MCF 10A (cell line): Measurements from ENCODE around the gene CBLC. TPM values are rescaled to one million over a fixed set of nuclear protein-coding genes. Genes with fewer than 3 reads are reported as not detected.
A peak's percentile ranks its signal among the peaks of the same experiment; 100 is the strongest.

Experiments
- BruUV-seq: library from RNA; stranded (reverse); fragments of 400-500 nt; replicated peaks from 2 replicates; lab custom pipeline; 2021; lab: Mats Ljungman, UMichigan
- CTCF ChIA-PET: fragments of 300-600 bp; sonication (Branson Sonifier 250); formaldehyde crosslinking; extraction: SDS; loops from one replicate; lab custom pipeline; 2021; ENCODE audit warnings: antibody characterized with exemption, inconsistent platforms; lab: Yijun Ruan, JAX
- POLR2A ChIA-PET: fragments of 300-600, 350-650 bp; sonication (Branson Sonifier 250); formaldehyde crosslinking; extraction: SDS; loops from one replicate; lab custom pipeline; 2020; ENCODE audit warnings: antibody characterized with exemption, inconsistent platforms; lab: Yijun Ruan, JAX
- DNase-seq: peaks from one replicate; pipeline ENCODE4 v3.0.0-alpha.2; 2018; ENCODE audit not compliant: unreplicated experiment
- H3K27ac Mint-ChIP-seq: one replicate; pipeline ENCODE4 v1.8.0; 2022; ENCODE audit warnings: mild to moderate bottlenecking, low read depth, mixed read lengths; ENCODE audit not compliant: unreplicated experiment
- H3K27me3 Mint-ChIP-seq: one replicate; pipeline ENCODE4 v1.8.0; 2022; ENCODE audit warnings: mixed read lengths; ENCODE audit not compliant: insufficient read depth, unreplicated experiment
- H3K36me3 Mint-ChIP-seq: one replicate; pipeline ENCODE4 v1.8.0; 2022; ENCODE audit warnings: mild to moderate bottlenecking, moderate library complexity, mixed read lengths; ENCODE audit not compliant: insufficient read depth, unreplicated experiment
- H3K4me1 Mint-ChIP-seq: one replicate; pipeline ENCODE4 v1.8.0; 2022; ENCODE audit warnings: mixed read lengths; ENCODE audit not compliant: insufficient read depth, unreplicated experiment
- H3K4me3 Mint-ChIP-seq: one replicate; pipeline ENCODE4 v1.8.0; 2022; ENCODE audit warnings: mild to moderate bottlenecking, moderate library complexity, mixed read lengths; ENCODE audit not compliant: unreplicated experiment
- H3K9me3 Mint-ChIP-seq: one replicate; pipeline ENCODE4 v1.8.0; 2022; ENCODE audit warnings: mixed read lengths; ENCODE audit not compliant: unreplicated experiment
- CTCF ChIP-seq: fragments of 200-600 bp; IDR thresholded peaks from one replicate; pipeline ENCODE4 v1.8.0; 2022; ENCODE audit warnings: antibody characterized with exemption, mild to moderate bottlenecking; ENCODE audit not compliant: unreplicated experiment
- intact Hi-C: fragments of 100-400 bp; cut with micrococcal nuclease; formaldehyde crosslinking; loops from 2 replicates; pipeline ENCODE4 v1.14.1; 2022
- total RNA-seq: library from RNA; stranded (reverse); gene quantifications from 2 replicates; pipeline ENCODE4 v1.2.3, GENCODE V29; 2022

Gene CBLC
- total RNA-seq, 1 experiment from 2014 or later: 14.6 TPM

GRCh38 chr19:44746946-44747738 lies 30.5 kb upstream of the CBLC start:
- Mint-ChIP-seq H3K4me1 (peaks cover 58% of the 10 kb centered on the region), H3K27ac (no peak overlapping the region), H3K4me3 (peak overlapping the region; percentile 83), H3K9me3 (no peaks in the 10 kb centered on the region), H3K27me3 (no peaks in the 10 kb centered on the region), H3K36me3 (peaks cover 30% of the 10 kb centered on the region)
- ChIA-PET CTCF (interaction anchor here (0.7 kb wide), 1 partner anchor 24 kb away, joined by 3 read pairs; no protein-coding TSS in a partner anchor), POLR2A (interaction anchor here (0.6 to 1.1 kb wide), 2 partner anchors 25 to 643 kb away, joined by 3 read pairs; no protein-coding TSS in a partner anchor)
- no TSS peak for BruUV-seq
- DNase-seq: peak; percentile 98
- TF ChIP-seq CTCF: no peak
- intact Hi-C loops: loop anchor here (10.0 kb wide), 1 partner anchor 982 kb away; no protein-coding TSS in a partner anchor

DNA sequence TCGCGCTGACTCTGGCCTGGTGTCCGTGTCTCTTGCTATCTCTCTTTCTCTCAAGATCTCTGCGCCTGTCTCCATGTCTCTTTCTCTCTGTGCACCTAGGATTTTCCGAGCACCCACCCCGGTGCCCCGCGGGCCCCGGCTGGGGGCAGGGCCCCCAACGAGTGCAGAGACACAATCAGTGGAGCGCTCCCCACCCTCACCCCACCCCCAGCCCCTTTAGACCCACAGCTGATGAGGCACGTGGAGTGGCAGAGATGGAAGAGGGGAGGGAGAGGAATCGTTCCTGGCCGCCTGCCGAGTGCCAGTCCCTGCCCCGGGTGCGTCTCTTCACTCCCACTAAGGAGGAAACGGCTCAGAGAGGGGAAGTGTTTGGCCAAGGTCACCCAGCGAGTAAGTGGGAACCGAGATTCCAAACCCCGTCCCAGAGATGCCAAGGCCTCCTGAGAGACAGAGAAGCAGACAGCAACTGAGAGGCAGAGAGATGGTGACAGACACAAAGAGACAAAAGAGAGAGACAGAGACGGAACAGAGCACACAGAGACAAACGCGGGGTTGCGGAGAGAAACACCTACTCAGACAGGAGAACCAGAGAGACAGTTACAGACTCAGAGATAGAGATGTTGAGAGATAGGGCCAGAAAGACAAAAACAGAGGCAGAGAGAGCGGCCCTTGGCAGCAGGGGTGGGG lies 29.8 kb upstream of the CBLC start:
- no peak for TF ChIP-seq CTCF
- POLR2A ChIA-PET: interaction anchor here (0.6 to 1.1 kb wide), 2 partner anchors 25 to 643 kb away, joined by 3 read pairs; no protein-coding TSS in a partner anchor
- peak overlapping the region; percentile 83 for H3K4me3 Mint-ChIP-seq
- H3K4me1 Mint-ChIP-seq: peaks cover 58% of the 10 kb centered on the region
- H3K36me3 Mint-ChIP-seq: peaks cover 37% of the 10 kb centered on the region
- intact Hi-C loops: loop anchor here (10.0 kb wide), 1 partner anchor 983 kb away; no protein-coding TSS in a partner anchor
- no peaks in the 10 kb centered on the region for H3K27me3 Mint-ChIP-seq
- BruUV-seq: TSS peak; percentile 43
- DNase-seq: peak; percentile 87
- H3K27ac Mint-ChIP-seq: peak overlapping the region; percentile 77
- H3K9me3 Mint-ChIP-seq: no peaks in the 10 kb centered on the region
- CTCF ChIA-PET: interaction anchor here (0.7 kb wide), 1 partner anchor 25 kb away, joined by 3 read pairs; no protein-coding TSS in a partner anchor

DNA sequence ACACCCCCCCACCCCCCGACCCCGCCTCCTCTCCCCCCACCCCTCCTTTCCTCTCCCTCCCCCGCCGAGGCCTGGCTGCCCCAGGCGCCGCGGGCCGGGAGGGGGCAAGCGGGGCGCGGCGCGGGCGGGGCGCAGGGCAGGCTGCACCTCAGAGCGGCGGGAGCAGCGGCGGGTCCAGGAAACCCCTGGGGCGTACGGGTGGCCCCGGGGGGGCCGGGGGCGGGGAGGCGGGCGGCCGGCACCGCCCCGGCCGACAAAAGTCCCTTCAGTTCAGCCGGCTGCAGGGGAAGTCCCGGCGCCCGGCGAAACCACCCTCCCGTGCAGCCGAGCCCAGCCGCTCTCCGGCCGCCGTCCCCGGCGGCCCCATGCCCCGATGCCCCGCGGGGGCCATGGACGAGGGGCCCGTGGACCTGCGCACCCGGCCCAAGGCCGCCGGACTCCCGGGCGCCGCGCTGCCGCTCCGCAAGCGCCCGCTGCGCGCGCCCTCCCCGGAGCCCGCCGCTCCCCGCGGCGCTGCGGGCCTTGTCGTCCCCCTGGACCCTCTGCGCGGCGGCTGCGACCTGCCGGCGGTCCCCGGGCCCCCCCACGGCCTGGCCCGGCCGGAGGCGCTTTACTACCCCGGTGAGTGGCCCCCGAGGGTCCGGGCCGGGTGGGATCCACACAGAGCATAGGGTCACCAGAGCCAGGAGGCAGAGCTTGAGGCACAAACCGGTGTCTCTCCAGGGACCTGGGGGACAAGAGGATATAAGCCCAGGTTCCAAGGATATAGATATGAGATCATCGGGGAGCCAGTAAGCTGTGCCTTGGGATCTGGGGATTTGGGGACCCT lies 29.1 kb upstream of the CBLC start, which contains the start of gene BCL3:
Gene BCL3, plus strand, starts transcription at position 283 of the 829 bp plus-strand sequence. Its CDS starts 83 bp downstream, at position 366.
- H3K36me3 Mint-ChIP-seq: peaks cover 44% of the 10 kb centered on the region
- DNase-seq: no peak
- H3K27ac Mint-ChIP-seq: peak within 1 kb of the TSS; percentile 87
- BruUV-seq: no TSS peak
- peaks cover 61% of the 10 kb centered on the region for H3K4me1 Mint-ChIP-seq
- ChIA-PET POLR2A (interaction anchor here (0.5 to 1.6 kb wide), 8 partner anchors 8 to 596 kb away, joined by 3 to 12 read pairs (median 4); no protein-coding TSS in a partner anchor), CTCF (interaction anchor here (0.5 to 1.2 kb wide), 6 partner anchors 18 to 793 kb away, joined by 3 to 6 read pairs (median 4); no protein-coding TSS in a partner anchor)
- no peak for TF ChIP-seq CTCF
- H3K4me3 Mint-ChIP-seq: peak within 1 kb of the TSS; percentile 83
- H3K27me3 Mint-ChIP-seq: no peaks in the 10 kb centered on the region
- intact Hi-C loops: loop anchor here (10.0 kb wide), 1 partner anchor 984 kb away; no protein-coding TSS in a partner anchor
- no peaks in the 10 kb centered on the region for H3K9me3 Mint-ChIP-seq
